Stomach (tissue), 9 donors: ENCODE data around the gene NOC2L. TPM values are rescaled to one million over a fixed set of nuclear protein-coding genes. Genes with fewer than 3 reads are reported as not detected.

Experiments
- DNase-seq, 2 donors: peaks; one replicate each; pipeline versions ENCODE4 v3.0.0 to v3.0.0-alpha.2; 2013 to 2019
- H3K27ac ChIP-seq, 5 donors: fragments of 200-600 bp in 4 of 5; sonication (generic) in 4 of 5; one replicate each; pipeline ENCODE4 v1.5.1; 2013 to 2019; ENCODE audit warnings: mild to moderate bottlenecking in 1 of 5, moderate library complexity in 1 of 5
- H3K27me3 ChIP-seq, 3 donors: fragments of 200-600 bp; sonication (generic); one replicate each; pipeline ENCODE4 v1.5.1; 2017 to 2019; ENCODE audit warnings: mixed run types in 1 of 3
- H3K36me3 ChIP-seq, 4 donors: fragments of 200-600 bp; sonication (generic); 1 replicate in 3 of 4; 2 replicates in 1 of 4; pipeline ENCODE4 v1.5.1; 2016 to 2019
- H3K4me1 ChIP-seq, 4 donors: fragments of 200-600 bp; sonication (generic); one replicate each; pipeline ENCODE4 v1.5.1; 2016 to 2019
- H3K4me3 ChIP-seq, 4 donors: fragments of 200-600 bp; sonication (generic) in 3 of 4; one replicate each; pipeline ENCODE4 v1.5.1; 2016 to 2019; ENCODE audit warnings: mild to moderate bottlenecking in 1 of 4
- H3K9me3 ChIP-seq, 4 donors: fragments of 200-600 bp; sonication (generic); one replicate each; pipeline ENCODE4 v1.5.1; 2016 to 2019
- EP300 ChIP-seq: sonication (generic); formaldehyde crosslinking; IDR thresholded peaks from one replicate; pipeline ENCODE4 v1.6.1; 2017; ENCODE audit warnings: antibody characterized with exemption
- POLR2A ChIP-seq, 4 donors: fragments of 450-650 bp; IDR thresholded peaks; one replicate each; pipeline ENCODE4 v1.6.1; 2016; ENCODE audit warnings: antibody characterized with exemption in 4 of 4, control low read depth in 2 of 4, mild to moderate bottlenecking in 1 of 4, moderate library complexity in 1 of 4
- POLR2AphosphoS5 ChIP-seq, 3 donors: sonication (generic); formaldehyde crosslinking; IDR thresholded peaks; one replicate each; pipeline ENCODE4 v1.6.1; 2016; ENCODE audit warnings: antibody characterized with exemption in 3 of 3
- WGBS, 5 donors: extraction: QIAGEN DNeasy Blood & Tissue Kit in 3 of 5; methylation state at CpG; one replicate each; pipeline versions ENCODE4 v1.1.5 to v1.1.7; 2013 to 2018; 5-methylcytosine and 5-hydroxymethylcytosine counted together
- intact Hi-C: fragments of 100-400 bp; cut with DNase I; formaldehyde crosslinking; loops from one replicate; pipeline ENCODE4 v1.15.1; 2023; ENCODE audit warnings: low total_unique reads
- polyA plus RNA-seq, 3 donors: library from polyadenylated mRNA; stranded (reverse); fragments of 200-250 nt; gene quantifications; one replicate each; pipeline ENCODE4 v1.2.3, GENCODE V29; 2013
- total RNA-seq, 5 donors: library from RNA; depleted of rRNA; stranded (reverse); fragments of >200 nt; gene quantifications; one replicate each; pipeline versions ENCODE4 v1.1.0 to v1.2.3, GENCODE V29; 2014 to 2016
- TF ChIP-seq, protein P1 (sequence below), 7 experiments: fragments of 450-650 bp in 4 of 7; fragments of 200-600 bp in 3 of 7; sonication (generic) in 3 of 7; IDR thresholded peaks; one replicate each; pipeline ENCODE4 v1.5.1; 2016 to 2019; ENCODE audit warnings: antibody characterized with exemption in 7 of 7, control low read depth in 2 of 7, mild to moderate bottlenecking in 1 of 7
- donor health status: healthy with polysubstance abuse.
- donor health status: Bipolar disorder and iron deficiency.
- donor health status: healthy.

Gene NOC2L
- total and polyA plus RNA-seq, 8 donors: 30.4 to 69.2 (median 45.2) TPM

DNA sequence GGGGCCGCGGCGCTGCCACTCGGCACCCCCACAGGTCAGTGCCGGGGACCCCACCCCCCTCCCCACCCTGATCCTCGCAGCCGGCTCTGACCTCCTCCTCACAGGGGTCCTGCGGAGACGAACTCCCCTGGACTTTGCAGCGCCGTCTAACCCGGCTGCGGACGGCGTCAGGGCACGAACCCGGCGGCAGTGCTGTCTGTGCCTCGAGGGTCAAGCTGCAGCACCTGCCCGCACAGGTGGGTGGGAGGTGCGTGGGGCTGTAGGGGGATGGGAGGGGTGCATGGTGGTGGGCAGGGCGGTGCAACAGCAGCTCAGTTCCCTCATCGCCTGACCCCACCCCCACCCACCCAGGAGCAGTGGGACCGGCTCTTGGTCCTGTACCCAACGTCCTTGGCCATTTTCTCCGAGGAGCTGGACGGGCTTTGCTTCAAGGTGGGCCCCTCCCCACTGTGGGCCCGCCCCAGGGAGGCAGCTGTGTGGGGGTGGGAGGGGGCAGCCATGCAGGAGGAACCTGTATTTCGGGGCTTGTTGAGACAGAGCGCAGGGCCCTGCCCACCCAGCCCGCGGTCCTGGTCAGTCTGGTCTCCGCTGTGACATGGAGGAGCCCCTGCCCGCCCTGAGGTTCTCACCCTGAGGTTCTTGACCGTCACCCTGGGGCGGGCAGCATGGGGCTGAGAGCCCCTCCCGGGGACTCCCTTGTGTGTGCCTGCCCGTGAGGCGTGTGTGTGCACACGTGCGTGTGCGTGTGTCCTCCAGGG, 12.1 kb upstream of the NOC2L start:
- Histone ChIP-seq H3K9me3 (no peaks in the 10 kb centered on the region), H3K27ac (no peak overlapping the region), H3K4me3 (no peak overlapping the region), H3K4me1 (peaks cover 15 to 30% (median 25%) of the 10 kb centered on the region in 4 donors), H3K36me3 (no peaks in the 10 kb centered on the region), H3K27me3 (peaks cover 11 to 98% (median 41%) of the 10 kb centered on the region in 3 donors)
- 39 to 58% (median 40%) methylated on average over 20 to 42 of the region's 42 CpGs for WGBS, 5 donors
- TF ChIP-seq EP300 (no peak), POLR2A (IDR thresholded peaks at IDR 0.05) (no peak)
- TF ChIP-seq, protein P1, sequence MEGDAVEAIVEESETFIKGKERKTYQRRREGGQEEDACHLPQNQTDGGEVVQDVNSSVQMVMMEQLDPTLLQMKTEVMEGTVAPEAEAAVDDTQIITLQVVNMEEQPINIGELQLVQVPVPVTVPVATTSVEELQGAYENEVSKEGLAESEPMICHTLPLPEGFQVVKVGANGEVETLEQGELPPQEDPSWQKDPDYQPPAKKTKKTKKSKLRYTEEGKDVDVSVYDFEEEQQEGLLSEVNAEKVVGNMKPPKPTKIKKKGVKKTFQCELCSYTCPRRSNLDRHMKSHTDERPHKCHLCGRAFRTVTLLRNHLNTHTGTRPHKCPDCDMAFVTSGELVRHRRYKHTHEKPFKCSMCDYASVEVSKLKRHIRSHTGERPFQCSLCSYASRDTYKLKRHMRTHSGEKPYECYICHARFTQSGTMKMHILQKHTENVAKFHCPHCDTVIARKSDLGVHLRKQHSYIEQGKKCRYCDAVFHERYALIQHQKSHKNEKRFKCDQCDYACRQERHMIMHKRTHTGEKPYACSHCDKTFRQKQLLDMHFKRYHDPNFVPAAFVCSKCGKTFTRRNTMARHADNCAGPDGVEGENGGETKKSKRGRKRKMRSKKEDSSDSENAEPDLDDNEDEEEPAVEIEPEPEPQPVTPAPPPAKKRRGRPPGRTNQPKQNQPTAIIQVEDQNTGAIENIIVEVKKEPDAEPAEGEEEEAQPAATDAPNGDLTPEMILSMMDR (IDR thresholded peaks at IDR 0.05): no peak
- no peak for DNase-seq
- intact Hi-C loops: no loop called here

DNA sequence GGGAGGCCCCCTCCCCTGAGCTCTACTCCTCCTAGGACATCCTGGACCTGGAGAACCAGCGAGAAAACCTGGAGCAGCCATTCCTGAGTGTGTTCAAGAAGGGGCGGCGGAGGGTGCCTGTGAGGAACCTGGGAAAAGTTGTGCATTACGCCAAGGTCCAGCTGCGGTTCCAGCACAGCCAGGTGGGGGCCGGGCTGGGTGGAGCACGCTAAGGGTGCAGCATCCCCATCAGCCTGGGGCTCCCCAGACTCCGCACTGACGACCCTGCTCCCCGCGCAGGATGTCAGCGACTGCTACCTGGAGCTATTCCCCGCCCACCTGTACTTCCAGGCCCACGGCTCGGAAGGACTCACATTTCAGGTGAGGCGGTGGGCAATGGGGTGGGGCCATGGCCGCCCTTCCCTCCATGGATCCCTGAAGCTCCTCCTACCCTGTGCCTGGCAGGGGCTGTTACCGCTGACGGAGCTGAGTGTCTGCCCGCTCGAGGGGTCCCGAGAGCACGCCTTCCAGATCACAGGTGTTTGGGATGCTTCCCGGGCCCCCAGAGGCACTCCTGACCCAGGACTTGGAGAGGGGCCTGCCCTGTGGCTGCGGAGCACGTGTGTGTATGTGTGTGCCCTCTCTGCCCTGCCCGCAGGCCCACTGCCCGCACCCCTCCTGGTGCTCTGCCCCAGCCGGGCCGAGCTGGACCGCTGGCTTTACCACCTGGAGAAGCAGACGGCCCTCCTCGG, 11.4 kb upstream of the NOC2L start:
- Histone ChIP-seq H3K9me3 (no peaks in the 10 kb centered on the region), H3K27me3 (peaks cover 11 to 91% (median 36%) of the 10 kb centered on the region in 3 donors), H3K4me3 (no peak overlapping the region), H3K27ac (no peak overlapping the region), H3K36me3 (no peaks in the 10 kb centered on the region), H3K4me1 (peaks cover 16 to 30% (median 24%) of the 10 kb centered on the region in 4 donors)
- no peak for DNase-seq
- 19 to 43% (median 29%) methylated on average over 15 to 33 of the region's 33 CpGs for WGBS, 5 donors
- TF ChIP-seq POLR2A (IDR thresholded peaks at IDR 0.05): no peak
- no peak for TF ChIP-seq EP300
- TF ChIP-seq, protein P1 (IDR thresholded peaks at IDR 0.05): no peak
- no peak for TF ChIP-seq POLR2AphosphoS5 (IDR thresholded peaks at IDR 0.05)
- intact Hi-C loops: no loop called here

DNA sequence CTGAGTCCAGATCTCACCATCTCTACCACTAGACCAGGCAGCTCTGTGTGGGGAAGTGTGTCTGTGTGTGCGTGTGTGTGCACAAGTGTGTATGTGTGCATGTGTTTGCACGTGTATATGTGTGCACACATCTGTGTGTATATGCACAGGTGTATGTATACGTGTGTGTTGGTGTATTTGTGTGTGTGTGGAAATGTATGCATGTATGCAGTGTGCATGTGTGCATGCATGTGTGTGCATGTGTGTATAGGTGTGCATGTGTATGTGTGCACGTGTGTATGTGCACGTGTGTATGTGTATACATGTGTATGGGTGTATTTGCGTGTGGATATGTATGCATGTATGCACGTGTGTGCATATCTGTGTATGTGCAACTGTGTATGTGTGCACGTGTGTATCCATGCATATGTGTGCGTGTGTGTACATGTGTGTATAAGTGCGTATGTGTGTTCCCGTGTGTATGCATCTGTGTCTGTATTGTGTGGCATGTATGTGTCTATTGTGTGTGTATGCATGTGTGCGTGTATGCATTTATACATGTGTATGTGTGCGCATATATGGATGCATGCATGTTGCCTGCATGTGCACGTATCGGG, 10.3 kb upstream of the NOC2L start:
- Histone ChIP-seq H3K36me3 (peaks cover 0 to 5% (median 3%) of the 10 kb centered on the region in 4 donors), H3K4me1 (peaks cover 16 to 27% (median 23%) of the 10 kb centered on the region in 4 donors), H3K9me3 (no peaks in the 10 kb centered on the region), H3K27ac (no peak overlapping the region), H3K27me3 (peaks cover 11 to 80% (median 33%) of the 10 kb centered on the region in 3 donors), H3K4me3 (no peak overlapping the region)
- DNase-seq: no peak
- TF ChIP-seq, protein P1 (IDR thresholded peaks at IDR 0.05): no peak
- TF ChIP-seq EP300 (no peak), POLR2AphosphoS5 (IDR thresholded peaks at IDR 0.05) (no peak), POLR2A (IDR thresholded peaks at IDR 0.05) (no peak)
- intact Hi-C loops: no loop called here
- WGBS, 5 donors: 80 to 85% (median 83%) methylated on average over 15 of the region's 15 CpGs
